ENCODE measurements around the gene GCNT2. TPM values are rescaled to one million over a fixed set of nuclear protein-coding genes. Genes with fewer than 3 reads are reported as not detected.
"Not testable (repeated sequence)": the region's sequence is repeated elsewhere in the genome, so short reads cannot be mapped to it uniquely, and the experiment has no call there.

Gene GCNT2
- total RNA-seq, 4 donors from 2014 or later, result 15.8 to 23.2 (median 19.4) TPM

GRCh38 chr6:10658910-10659698, 138.0 kb downstream of the GCNT2 start:
- Histone ChIP-seq H3K27ac (replicated peaks in 1 of 4) (peak overlapping the region; percentile 30 to 60 (median 44)), H3K4me1 (peaks cover 0 to 14% (median 9%) of the 10 kb centered on the region in 4 donors), H3K4me3 (peak overlapping the region; percentile 37 to 49 (median 48)), H3K27me3 (no peaks in the 10 kb centered on the region), H3K36me3 (no peaks in the 10 kb centered on the region), H3K9me3 (no peaks in the 10 kb centered on the region)
- no peak for DNase-seq (ENCODE audit: extremely low spot score)
- intact Hi-C loops (cut with DNase I), result no loop called here
- TF ChIP-seq EP300 (IDR thresholded peaks at IDR 0.05), result no peak
- 83% methylated on average over 22 of the region's 24 CpGs for WGBS

DNA sequence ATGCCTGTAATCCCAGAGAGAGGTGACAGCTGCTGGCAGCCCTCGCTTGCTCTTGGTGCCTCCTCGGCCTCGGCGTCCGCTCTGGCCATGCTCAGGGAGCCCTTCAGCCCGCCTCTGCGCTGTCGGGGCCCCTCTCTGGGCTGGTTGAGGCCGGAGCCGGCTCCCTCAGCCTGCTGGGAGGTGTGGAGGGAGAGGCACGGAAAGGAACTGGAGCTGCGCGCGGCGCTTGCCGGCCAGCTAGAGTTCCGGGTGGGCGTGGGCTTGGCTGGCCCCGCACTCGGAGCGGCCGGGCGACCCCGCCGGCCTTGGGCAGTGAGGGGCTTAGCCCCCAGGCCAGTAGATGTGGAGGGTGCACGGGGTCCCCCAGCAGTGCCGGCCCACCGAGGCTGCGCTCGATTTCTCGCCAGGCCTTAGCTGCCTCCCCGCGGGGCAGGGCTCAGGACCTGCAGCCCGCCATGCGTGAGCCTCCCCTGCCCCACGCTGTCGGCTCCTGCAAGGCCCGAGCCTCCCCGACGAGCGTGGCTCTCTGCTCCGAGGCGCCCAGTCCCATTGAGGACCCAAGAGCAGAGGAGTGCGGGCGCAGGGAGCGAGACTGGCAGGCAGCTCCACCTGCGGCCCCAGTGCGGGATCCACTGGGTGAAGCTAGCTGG, 138.7 kb downstream of the GCNT2 start:
- H3K36me3 ChIP-seq, result no peaks in the 10 kb centered on the region
- H3K4me1 ChIP-seq, result peaks cover 0 to 14% (median 9%) of the 10 kb centered on the region in 4 donors
- intact Hi-C loops (cut with DNase I), result no loop called here
- no peak for DNase-seq (ENCODE audit: extremely low spot score)
- no peaks in the 10 kb centered on the region for H3K27me3 ChIP-seq
- peak overlapping the region; percentile 30 to 60 (median 44) for H3K27ac ChIP-seq (replicated peaks in 1 of 4)
- peaks cover 0 to 5% (median 0%) of the 10 kb centered on the region in 4 donors for H3K9me3 ChIP-seq
- TF ChIP-seq EP300 (IDR thresholded peaks at IDR 0.05) (no peak), POLR2AphosphoS5 (IDR thresholded peaks at IDR 0.05) (no peak), POLR2A (IDR thresholded peaks at IDR 0.05; ENCODE audit: low read depth) (no peak)
- TF ChIP-seq, protein P1, sequence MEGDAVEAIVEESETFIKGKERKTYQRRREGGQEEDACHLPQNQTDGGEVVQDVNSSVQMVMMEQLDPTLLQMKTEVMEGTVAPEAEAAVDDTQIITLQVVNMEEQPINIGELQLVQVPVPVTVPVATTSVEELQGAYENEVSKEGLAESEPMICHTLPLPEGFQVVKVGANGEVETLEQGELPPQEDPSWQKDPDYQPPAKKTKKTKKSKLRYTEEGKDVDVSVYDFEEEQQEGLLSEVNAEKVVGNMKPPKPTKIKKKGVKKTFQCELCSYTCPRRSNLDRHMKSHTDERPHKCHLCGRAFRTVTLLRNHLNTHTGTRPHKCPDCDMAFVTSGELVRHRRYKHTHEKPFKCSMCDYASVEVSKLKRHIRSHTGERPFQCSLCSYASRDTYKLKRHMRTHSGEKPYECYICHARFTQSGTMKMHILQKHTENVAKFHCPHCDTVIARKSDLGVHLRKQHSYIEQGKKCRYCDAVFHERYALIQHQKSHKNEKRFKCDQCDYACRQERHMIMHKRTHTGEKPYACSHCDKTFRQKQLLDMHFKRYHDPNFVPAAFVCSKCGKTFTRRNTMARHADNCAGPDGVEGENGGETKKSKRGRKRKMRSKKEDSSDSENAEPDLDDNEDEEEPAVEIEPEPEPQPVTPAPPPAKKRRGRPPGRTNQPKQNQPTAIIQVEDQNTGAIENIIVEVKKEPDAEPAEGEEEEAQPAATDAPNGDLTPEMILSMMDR (IDR thresholded peaks at IDR 0.05), result no peak
- peak overlapping the region; percentile 37 to 49 (median 48) for H3K4me3 ChIP-seq
- 74% methylated on average over 20 of the region's 48 CpGs for WGBS

GRCh38 chr6:10660431-10661191, 139.5 kb downstream of the GCNT2 start:
- 91% methylated on average over 11 of the region's 11 CpGs for WGBS
- intact Hi-C loops (cut with DNase I); DNase-seq (ENCODE audit: extremely low spot score); H3K36me3 ChIP-seq; H3K9me3 ChIP-seq; H3K27ac ChIP-seq (replicated peaks in 1 of 4); H3K27me3 ChIP-seq: not testable (repeated sequence)
- H3K4me1 ChIP-seq, result peaks cover 0 to 14% (median 9%) of the 10 kb centered on the region in 4 donors
- H3K4me3 ChIP-seq, result peak overlapping the region in 2 of 4 donors; percentile 48 to 49

DNA sequence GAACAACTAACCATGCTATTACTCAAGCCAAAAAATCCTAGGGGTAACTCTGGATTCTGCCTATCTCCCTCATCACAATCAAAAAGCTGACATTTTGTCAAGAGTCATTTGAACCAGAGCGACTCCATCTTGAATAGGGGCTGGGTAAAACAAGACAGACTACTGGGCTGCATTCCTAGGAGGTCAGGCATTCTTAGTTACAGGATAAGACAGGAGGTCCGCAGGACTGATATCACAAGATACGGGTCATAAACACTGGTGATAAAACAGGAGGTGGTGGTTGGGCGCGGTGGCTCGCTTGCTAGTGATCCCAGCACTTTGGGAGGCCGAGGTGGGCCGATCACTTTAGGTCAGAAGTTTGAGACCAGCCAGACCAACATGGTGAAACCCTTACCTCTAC, 141.1 kb downstream of the GCNT2 start:
- DNase-seq (ENCODE audit: extremely low spot score), result no peak
- Histone ChIP-seq H3K9me3 (peaks cover 0 to 7% (median 0%) of the 10 kb centered on the region in 4 donors), H3K4me3 (no peak overlapping the region), H3K4me1 (peaks cover 0 to 14% (median 9%) of the 10 kb centered on the region in 4 donors), H3K36me3 (no peaks in the 10 kb centered on the region), H3K27me3 (no peaks in the 10 kb centered on the region), H3K27ac (replicated peaks in 1 of 4) (no peak overlapping the region)
- TF ChIP-seq EP300 (IDR thresholded peaks at IDR 0.05) (no peak), POLR2AphosphoS5 (IDR thresholded peaks at IDR 0.05) (no peak), POLR2A (IDR thresholded peaks at IDR 0.05; ENCODE audit: low read depth) (no peak)
- TF ChIP-seq, protein P1 (IDR thresholded peaks at IDR 0.05), result no peak
- intact Hi-C loops (cut with DNase I), result no loop called here
- 91% methylated on average over 8 of the region's 8 CpGs for WGBS

DNA sequence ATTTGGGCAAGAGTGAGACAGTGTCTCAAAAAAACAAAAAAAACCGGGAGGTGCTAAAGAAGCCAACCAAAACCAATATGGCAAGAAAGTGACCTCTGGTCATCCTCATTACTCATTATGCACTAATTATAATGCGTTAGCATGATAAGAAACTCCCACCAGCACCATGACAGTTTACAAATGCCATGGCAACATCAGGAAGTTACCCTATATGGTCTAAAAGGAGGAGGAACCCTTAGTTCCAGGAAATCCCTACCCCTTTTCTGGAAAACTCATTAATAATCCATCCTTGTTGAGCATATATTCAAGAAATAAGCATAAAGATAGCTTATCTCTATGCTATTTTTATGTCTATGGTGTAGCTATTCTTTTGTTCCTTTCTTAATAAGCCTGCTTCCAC, 141.6 kb downstream of the GCNT2 start:
- peaks cover 0 to 7% (median 0%) of the 10 kb centered on the region in 4 donors for H3K9me3 ChIP-seq
- no peak for TF ChIP-seq EP300 (IDR thresholded peaks at IDR 0.05)
- TF ChIP-seq, protein P1 (IDR thresholded peaks at IDR 0.05), result no peak
- no peak for TF ChIP-seq POLR2AphosphoS5 (IDR thresholded peaks at IDR 0.05)
- TF ChIP-seq POLR2A (IDR thresholded peaks at IDR 0.05; ENCODE audit: low read depth), result no peak
- H3K36me3 ChIP-seq, result no peaks in the 10 kb centered on the region
- intact Hi-C loops (cut with DNase I), result no loop called here
- peaks cover 0 to 11% (median 6%) of the 10 kb centered on the region in 4 donors for H3K4me1 ChIP-seq
- DNase-seq (ENCODE audit: extremely low spot score), result no peak
- H3K27ac ChIP-seq (replicated peaks in 1 of 4), result no peak overlapping the region
- no peaks in the 10 kb centered on the region for H3K27me3 ChIP-seq
- 92% methylated on average over 2 of the region's 2 CpGs for WGBS
- H3K4me3 ChIP-seq, result no peak overlapping the region

GRCh38 chr6:10665595-10665994, 144.4 kb downstream of the GCNT2 start:
- intact Hi-C loops (cut with DNase I); H3K27ac ChIP-seq (replicated peaks in 1 of 4); H3K9me3 ChIP-seq; H3K36me3 ChIP-seq; H3K27me3 ChIP-seq; H3K4me3 ChIP-seq; DNase-seq (ENCODE audit: extremely low spot score); H3K4me1 ChIP-seq: not testable (repeated sequence)
- 66% methylated on average over 1 of the region's 1 CpG for WGBS
